Measurements from ENCODE around the gene TM4SF18.

GRCh38 chr3:149316437-149316836, 17.0 kb downstream of the TM4SF18 start:
- no peak for TF ChIP-seq POLR2AphosphoS5 (IDR thresholded peaks at IDR 0.05; ENCODE audit: borderline replicate concordance, low read depth, low read length)
- no peak for TF ChIP-seq EZH2 (IDR thresholded peaks at IDR 0.05)
- TF ChIP-seq FOXP2 (optimal IDR thresholded peaks at IDR 0.05; ENCODE audit: control extremely low read depth, extremely low read length, insufficient read depth) = no peak
